GM12872 (cell line): ENCODE results near the gene TNPO3.

ENCODE experiments used
- CTCF ChIP-seq: IDR thresholded peaks from 3 replicates; pipeline ENCODE4 v1.5.1; 2011; ENCODE audit warnings: low read depth, mild to moderate bottlenecking, low read length, moderate library complexity; ENCODE audit not compliant: insufficient read depth

The TNPO3 gene

GRCh38 chr7:128988372-128988771, 66.5 kb downstream of the TNPO3 start:
- no peak for TF ChIP-seq CTCF

DNA sequence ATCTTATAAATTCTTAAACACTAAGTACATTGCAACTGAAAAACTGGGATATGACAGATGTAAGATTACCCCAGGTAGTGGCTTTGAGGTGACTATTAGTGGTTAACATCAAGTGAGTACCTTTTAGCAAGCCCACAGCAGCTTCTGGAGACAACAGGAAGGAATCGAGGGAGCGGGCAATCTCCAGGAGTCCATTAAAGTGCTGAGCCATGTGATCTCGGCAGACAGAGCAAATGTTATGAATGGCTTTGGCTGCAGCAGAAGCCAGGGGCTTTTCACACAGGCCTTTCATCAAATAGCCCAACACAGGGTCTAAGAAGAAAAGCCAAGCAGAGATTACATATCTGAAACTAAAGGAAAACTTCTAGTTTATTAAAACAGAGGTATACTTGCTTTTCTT, 68.3 kb downstream of the TNPO3 start:
- no peak for TF ChIP-seq CTCF

- TF ChIP-seq CTCF: no peak
These were observed 69.3 kb downstream of the TNPO3 start for GRCh38 chr7:128985660-128986059.

GRCh38 chr7:128982105-128982504, 72.8 kb downstream of the TNPO3 start:
- TF ChIP-seq CTCF: no peak

- no peak for TF ChIP-seq CTCF
These were observed 80.5 kb downstream of the TNPO3 start for GRCh38 chr7:128974241-128974934.

DNA sequence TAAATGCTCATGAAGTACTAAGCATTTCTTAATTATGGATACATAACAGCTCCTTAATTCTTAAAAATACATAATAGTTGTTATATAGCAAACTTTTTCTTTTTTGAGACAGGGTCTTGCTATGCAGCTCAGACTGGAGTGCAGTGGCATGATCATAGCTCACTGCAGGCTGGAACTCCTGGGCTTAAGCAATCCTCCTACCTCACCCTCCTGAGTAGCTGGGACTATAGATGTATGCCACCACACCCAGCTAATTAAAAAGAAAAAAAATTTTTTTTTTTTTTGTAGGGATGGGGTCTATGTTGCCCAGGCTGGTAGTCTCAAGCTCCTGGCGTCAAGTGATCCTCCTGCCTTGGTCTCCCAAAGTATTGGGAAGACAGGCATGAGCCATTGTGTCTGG, 86.3 kb downstream of the TNPO3 start:
- TF ChIP-seq CTCF: no peak

DNA sequence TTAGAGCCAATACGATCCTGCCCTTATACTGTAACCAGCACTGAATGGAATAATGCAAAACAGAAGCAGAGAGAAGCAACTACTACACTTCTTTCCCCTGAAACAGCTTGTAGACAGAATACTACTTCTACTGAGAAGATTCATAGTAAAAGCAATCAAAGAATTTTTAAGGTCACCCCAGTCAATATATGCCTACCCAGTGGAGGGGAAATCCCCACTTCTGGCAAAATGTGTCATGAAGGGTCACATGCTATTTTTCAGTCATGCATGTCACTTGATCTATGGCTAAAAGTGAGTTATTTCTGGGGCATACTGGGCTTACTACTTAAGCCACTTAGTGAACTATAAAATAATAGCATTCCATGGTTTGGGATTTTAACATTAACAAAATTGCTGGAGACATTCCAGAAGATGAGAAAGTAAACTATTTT, 91.6 kb downstream of the TNPO3 start:
- no peak for TF ChIP-seq CTCF

DNA sequence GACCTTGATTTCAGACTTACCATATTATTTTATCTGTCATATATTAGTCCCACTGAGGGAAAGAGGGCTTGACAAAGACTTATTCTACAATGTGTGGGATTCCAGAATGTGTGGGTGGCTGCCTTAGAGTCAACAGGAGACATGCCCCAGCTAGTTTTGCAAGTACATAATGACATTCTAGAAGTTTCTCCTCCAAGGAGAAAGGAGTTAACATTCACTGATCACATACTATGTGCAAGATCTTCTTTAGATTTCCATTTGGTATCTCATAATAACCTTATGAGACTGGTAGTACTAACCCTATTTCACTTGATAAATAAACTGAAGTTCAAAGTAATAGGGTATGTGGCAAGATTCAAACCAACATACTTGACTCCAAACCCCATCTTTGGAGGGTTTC, 92.0 kb downstream of the TNPO3 start:
- no peak for TF ChIP-seq CTCF
